HepG2 (cell line): Measurements from ENCODE around the gene KCTD13. TPM values are rescaled to one million over a fixed set of nuclear protein-coding genes. Genes with fewer than 3 reads are reported as not detected.

Experiments used
- ARID3A ChIP-seq: IDR thresholded peaks from 2 replicates; pipeline ENCODE4 v1.6.1; 2012; ENCODE audit warnings: low read depth, low read length, improper control_type of control experiment
- BRCA1 ChIP-seq: sonication (generic); formaldehyde crosslinking; IDR thresholded peaks from 2 replicates; pipeline ENCODE4 v1.4.0; 2020; ENCODE audit warnings: missing genetic modification reagents
- CENPT ChIP-seq: sonication (generic); formaldehyde crosslinking; IDR thresholded peaks from 2 replicates; pipeline ENCODE4 v1.8.0; 2022; ENCODE audit warnings: low read depth, mild to moderate bottlenecking, moderate library complexity, missing genetic modification reagents
- EP300 ChIP-seq, 3 experiments: sonication (generic) in 1 of 3; formaldehyde crosslinking in 1 of 3; IDR thresholded peaks; 2 replicates each; pipeline versions ENCODE4 v1.5.1 to v1.6.1; 2011 to 2020; ENCODE audit warnings: low read depth in 2 of 3, low read length in 2 of 3, borderline replicate concordance in 1 of 3, improper control_type of control experiment in 1 of 3, mild to moderate bottlenecking in 1 of 3, missing genetic modification reagents in 1 of 3, moderate library complexity in 1 of 3
- HNF4A ChIP-seq: sonication (generic); formaldehyde crosslinking; IDR thresholded peaks from 2 replicates; pipeline ENCODE4 v1.4.0; 2020; ENCODE audit warnings: missing genetic modification reagents
- HOMEZ ChIP-seq: IDR thresholded peaks from 2 replicates; pipeline ENCODE4 v1.6.1; 2016; ENCODE audit warnings: low read depth
- KDM6A ChIP-seq: IDR thresholded peaks from 2 replicates; pipeline ENCODE4 v1.6.1; 2016; ENCODE audit warnings: low read depth
- KLF15 ChIP-seq: sonication (generic); formaldehyde crosslinking; IDR thresholded peaks from 2 replicates; pipeline ENCODE4 v1.8.1; 2023; ENCODE audit warnings: borderline replicate concordance, mild to moderate bottlenecking, inconsistent platforms, missing genetic modification reagents, mixed read lengths
- MAZ ChIP-seq, 2 experiments: sonication (generic) in 1 of 2; formaldehyde crosslinking in 1 of 2; IDR thresholded peaks; 2 replicates each; pipeline versions ENCODE4 v1.5.0 to v1.6.1; 2012 to 2020; ENCODE audit warnings: low read depth in 2 of 2, mild to moderate bottlenecking in 2 of 2, borderline replicate concordance in 1 of 2, improper control_type of control experiment in 1 of 2, low read length in 1 of 2, missing genetic modification reagents in 1 of 2, moderate library complexity in 1 of 2
- NCOA2 ChIP-seq: sonication (generic); formaldehyde crosslinking; IDR thresholded peaks from 2 replicates; pipeline ENCODE4 v1.8.0; 2022; ENCODE audit warnings: inconsistent platforms
- NCOR1 ChIP-seq: fragments of 200-600 bp; sonication (generic); IDR thresholded peaks from 2 replicates; pipeline ENCODE4 v1.7.0; 2017; ENCODE audit warnings: antibody characterized with exemption, low read length, borderline replicate concordance
- SKIL ChIP-seq: sonication (generic); formaldehyde crosslinking; IDR thresholded peaks from 2 replicates; pipeline ENCODE4 v1.8.0; 2022; ENCODE audit warnings: missing genetic modification reagents, mild to moderate bottlenecking, moderate library complexity, borderline replicate concordance
- SNAI1 ChIP-seq: sonication (generic); formaldehyde crosslinking; IDR thresholded peaks from 2 replicates; pipeline ENCODE4 v1.5.0; 2020; ENCODE audit warnings: mild to moderate bottlenecking, missing genetic modification reagents, borderline replicate concordance
- SOX5 ChIP-seq: IDR thresholded peaks from 2 replicates; pipeline ENCODE4 v1.6.1; 2016; ENCODE audit warnings: borderline replicate concordance
- ZFX ChIP-seq: sonication (generic); formaldehyde crosslinking; IDR thresholded peaks from 2 replicates; pipeline ENCODE4 v1.4.0; 2020; ENCODE audit warnings: mild to moderate bottlenecking, low read depth, missing genetic modification reagents, moderate library complexity
- ZNF556 ChIP-seq: sonication (generic); formaldehyde crosslinking; IDR thresholded peaks from 2 replicates; pipeline ENCODE4 v1.4.0; 2020; ENCODE audit warnings: mild to moderate bottlenecking, missing genetic modification reagents, borderline replicate concordance
- ZNF589 ChIP-seq: sonication (generic); formaldehyde crosslinking; conservative IDR thresholded peaks from 2 replicates; pipeline ENCODE4 v1.8.0; 2022; ENCODE audit warnings: mild to moderate bottlenecking, moderate library complexity, missing genetic modification reagents
- ZNF639 ChIP-seq: conservative IDR thresholded peaks from 2 replicates; pipeline ENCODE4 v1.6.1; 2018; ENCODE audit warnings: missing genetic modification reagents
- ZNF747 ChIP-seq: sonication (generic); formaldehyde crosslinking; IDR thresholded peaks from 2 replicates; pipeline ENCODE4 v1.8.1; 2023; ENCODE audit warnings: missing genetic modification reagents, mild to moderate bottlenecking, borderline replicate concordance
- ZNF776 ChIP-seq: sonication (generic); formaldehyde crosslinking; IDR thresholded peaks from 2 replicates; pipeline ENCODE4 v1.4.0; 2020; ENCODE audit warnings: mild to moderate bottlenecking, missing genetic modification reagents
- polyA plus RNA-seq, 8 experiments: library from polyadenylated mRNA; depleted of rRNA in 3 of 8; stranded (reverse) in 7 of 8; unstranded in 1 of 8; fragments of >200 nt; fragmentation: Illumina TruSeq in 4 of 8; extraction: Trizol in 4 of 8; gene quantifications; 2 replicates each; pipeline versions ENCODE4 v1.2.1 to v1.2.3, GENCODE V29; 2011 to 2016; ENCODE audit warnings: low read depth in 4 of 8, missing spikeins in 1 of 8, mixed read lengths in 1 of 8; ENCODE audit not compliant: insufficient read depth in 1 of 8
- total RNA-seq, 5 experiments: library from RNA; depleted of rRNA; stranded (reverse); fragments of >200 nt; fragmentation: Illumina TruSeq; extraction: Trizol; gene quantifications; 2 replicates each; pipeline ENCODE4 v1.2.3, GENCODE V29; 2016; ENCODE audit warnings: low read depth in 1 of 5

Gene KCTD13
- total and polyA plus RNA-seq, 2 of the 13 experiments (the other 11 are each of a cell fraction or from before 2014, with no cell fraction given) = 6.3 to 14.7 TPM

GRCh38 chr16:29891525-29892457 lies 34.2 kb downstream of the KCTD13 start (continued):
- TF ChIP-seq ZNF639 (CRISPR knock-in tag) (no peak), SNAI1 (no peak; the same call in 1 of the 2 replicates), BRCA1 (CRISPR knock-in tag) (0 out of 2 replicates have a peak, but pooled peaks have one; percentile 49), SOX5 (CRISPR knock-in tag) (peak; percentile 85), KLF15 (no peak), ZNF589 (CRISPR knock-in tag) (no peak), NCOA2 (peak; percentile 53; the same call in 1 of the 2 replicates), EP300 (IDR thresholded peaks at IDR 0.05; ENCODE audit: low read depth in 2 of 2, low read length in 2 of 2) (peak; percentile 62 to 75; a peak in 2 of 4 replicates), EP300 (CRISPR knock-in tag; IDR thresholded peaks at IDR 0.05; ENCODE audit: borderline replicate concordance) (peak; percentile 64; the same call in 1 of the 2 replicates), KDM6A (peak; percentile 60; the same call in 1 of the 2 replicates), ZNF556 (CRISPR knock-in tag) (no peak), SKIL (0 out of 2 replicates have a peak, but pooled peaks have one; percentile 10), ZNF776 (CRISPR knock-in tag) (no peak), HNF4A (CRISPR knock-in tag) (peak; percentile 92), MAZ (IDR thresholded peaks at IDR 0.05; ENCODE audit: borderline replicate concordance, low read depth, low read length) (no peak), MAZ (CRISPR knock-in tag; IDR thresholded peaks at IDR 0.05; ENCODE audit: low read depth) (peak; percentile 49; the same call in 1 of the 2 replicates), ZNF747 (CRISPR knock-in tag) (peak; percentile 45), HOMEZ (CRISPR knock-in tag) (no peak), NCOR1 (peak; percentile 93), ARID3A (peak; percentile 72), ZFX (peak; percentile 56; the same call in 1 of the 2 replicates), CENPT (CRISPR knock-in tag) (no peak)
